PC-9 (cell line): ENCODE results near the gene EDN2.

Source experiments
- EZH2 ChIP-seq: fragments of 200-600 bp; sonication (generic); IDR thresholded peaks from 2 replicates; pipeline ENCODE4 v1.8.0; 2017; ENCODE audit warnings: antibody characterized with exemption, low read depth
- TF ChIP-seq, protein P1 (sequence below): fragments of 200-600 bp; sonication (generic); conservative IDR thresholded peaks from 2 replicates; pipeline ENCODE4 v1.6.1; 2017; ENCODE audit warnings: mixed run types, antibody characterized with exemption, mild to moderate bottlenecking, moderate library complexity

GRCh38 chr1:41482001-41482765, 2.3 kb downstream of the EDN2 start:
- TF ChIP-seq, protein P1, sequence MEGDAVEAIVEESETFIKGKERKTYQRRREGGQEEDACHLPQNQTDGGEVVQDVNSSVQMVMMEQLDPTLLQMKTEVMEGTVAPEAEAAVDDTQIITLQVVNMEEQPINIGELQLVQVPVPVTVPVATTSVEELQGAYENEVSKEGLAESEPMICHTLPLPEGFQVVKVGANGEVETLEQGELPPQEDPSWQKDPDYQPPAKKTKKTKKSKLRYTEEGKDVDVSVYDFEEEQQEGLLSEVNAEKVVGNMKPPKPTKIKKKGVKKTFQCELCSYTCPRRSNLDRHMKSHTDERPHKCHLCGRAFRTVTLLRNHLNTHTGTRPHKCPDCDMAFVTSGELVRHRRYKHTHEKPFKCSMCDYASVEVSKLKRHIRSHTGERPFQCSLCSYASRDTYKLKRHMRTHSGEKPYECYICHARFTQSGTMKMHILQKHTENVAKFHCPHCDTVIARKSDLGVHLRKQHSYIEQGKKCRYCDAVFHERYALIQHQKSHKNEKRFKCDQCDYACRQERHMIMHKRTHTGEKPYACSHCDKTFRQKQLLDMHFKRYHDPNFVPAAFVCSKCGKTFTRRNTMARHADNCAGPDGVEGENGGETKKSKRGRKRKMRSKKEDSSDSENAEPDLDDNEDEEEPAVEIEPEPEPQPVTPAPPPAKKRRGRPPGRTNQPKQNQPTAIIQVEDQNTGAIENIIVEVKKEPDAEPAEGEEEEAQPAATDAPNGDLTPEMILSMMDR = no peak
- no peak for TF ChIP-seq EZH2
